Measurements from ENCODE around the gene CNTNAP2.

The CNTNAP2 gene

DNA sequence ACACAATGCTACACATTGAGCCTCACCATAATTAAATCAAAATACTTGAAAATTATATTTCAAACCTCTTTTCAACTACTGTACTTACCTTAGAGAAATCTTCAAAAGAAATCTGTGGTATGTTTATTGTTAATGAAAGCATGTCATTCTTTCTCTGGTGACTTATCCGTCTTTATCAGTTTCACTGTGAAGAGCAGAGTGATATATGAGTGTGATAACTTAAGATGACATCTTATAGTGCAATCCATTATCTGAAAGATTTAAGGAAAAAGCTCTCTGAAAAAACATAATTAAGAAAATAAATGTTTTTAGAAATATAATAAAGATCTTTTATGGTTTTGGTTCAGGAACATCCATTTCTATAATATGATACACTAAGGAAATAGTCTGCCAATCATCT is 1562.3 kb downstream of the CNTNAP2 start:
- no peak overlapping the region for H3K27ac ChIP-seq
- no peak overlapping the region for H3K4me3 ChIP-seq
- DNase-seq (ENCODE audit: low spot score): no peak
- TF ChIP-seq CTCF (IDR thresholded peaks at IDR 0.05): no peak

DNA sequence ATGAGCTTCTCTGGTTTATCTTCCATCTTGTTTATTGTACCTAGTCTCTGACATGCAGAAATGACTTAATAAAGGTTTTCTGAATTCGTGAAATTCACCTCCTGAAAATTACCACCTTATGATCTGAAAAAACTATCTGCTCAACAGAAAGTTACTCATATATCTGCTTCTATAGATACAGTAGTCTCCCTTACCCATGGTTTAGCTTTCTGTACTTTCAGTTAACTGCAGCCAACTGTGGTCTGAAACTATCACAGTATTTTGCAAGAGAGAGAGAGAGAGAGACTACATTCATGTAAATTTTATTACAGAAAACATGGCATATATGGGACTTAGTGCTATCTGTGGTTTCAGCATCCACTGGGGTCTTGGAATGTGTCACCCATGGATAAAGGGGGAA is 1564.9 kb downstream of the CNTNAP2 start:
- Histone ChIP-seq H3K4me3 (no peak overlapping the region), H3K27ac (no peak overlapping the region)
- no peak for TF ChIP-seq CTCF (IDR thresholded peaks at IDR 0.05)
- no peak for DNase-seq (ENCODE audit: low spot score)

GRCh38 chr7:147700702-147701101 is 1584.1 kb downstream of the CNTNAP2 start:
- Histone ChIP-seq H3K27ac (no peak overlapping the region), H3K4me3 (no peak overlapping the region)
- no peak for TF ChIP-seq CTCF (IDR thresholded peaks at IDR 0.05)
- no peak for DNase-seq (ENCODE audit: low spot score)

- DNase-seq (ENCODE audit: low spot score): no peak
- no peak for TF ChIP-seq CTCF (IDR thresholded peaks at IDR 0.05)
- H3K4me3 ChIP-seq: no peak overlapping the region
- no peak overlapping the region for H3K27ac ChIP-seq
Measured at GRCh38 chr7:147707926-147708325, 1591.3 kb downstream of the CNTNAP2 start.

DNA sequence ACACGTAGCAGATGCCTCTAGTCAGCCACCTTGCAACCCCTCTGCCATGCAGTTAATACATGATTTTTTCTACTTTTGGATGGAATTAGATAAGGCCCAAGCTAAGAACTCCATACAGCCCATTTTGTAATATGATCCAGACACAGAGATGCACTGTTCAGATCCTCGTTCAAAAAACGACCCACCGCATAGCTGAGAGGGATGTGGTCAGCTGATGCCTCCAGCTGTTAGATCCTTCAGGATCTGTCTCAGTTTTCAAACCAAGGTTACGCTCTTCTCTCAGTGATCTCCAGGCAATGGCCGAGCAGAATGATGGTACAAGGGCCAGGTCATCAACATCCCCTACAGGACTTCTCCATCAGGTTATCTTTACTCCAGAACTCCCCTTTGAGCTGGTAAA is 1592.3 kb downstream of the CNTNAP2 start:
- Histone ChIP-seq H3K27ac (no peak overlapping the region), H3K4me3 (no peak overlapping the region)
- TF ChIP-seq CTCF (IDR thresholded peaks at IDR 0.05): no peak
- DNase-seq (ENCODE audit: low spot score): no peak

GRCh38 chr7:147711447-147711846 is 1594.8 kb downstream of the CNTNAP2 start:
- Histone ChIP-seq H3K4me3 (no peak overlapping the region), H3K27ac (no peak overlapping the region)
- DNase-seq (ENCODE audit: low spot score): no peak
- no peak for TF ChIP-seq CTCF (IDR thresholded peaks at IDR 0.05)

DNA sequence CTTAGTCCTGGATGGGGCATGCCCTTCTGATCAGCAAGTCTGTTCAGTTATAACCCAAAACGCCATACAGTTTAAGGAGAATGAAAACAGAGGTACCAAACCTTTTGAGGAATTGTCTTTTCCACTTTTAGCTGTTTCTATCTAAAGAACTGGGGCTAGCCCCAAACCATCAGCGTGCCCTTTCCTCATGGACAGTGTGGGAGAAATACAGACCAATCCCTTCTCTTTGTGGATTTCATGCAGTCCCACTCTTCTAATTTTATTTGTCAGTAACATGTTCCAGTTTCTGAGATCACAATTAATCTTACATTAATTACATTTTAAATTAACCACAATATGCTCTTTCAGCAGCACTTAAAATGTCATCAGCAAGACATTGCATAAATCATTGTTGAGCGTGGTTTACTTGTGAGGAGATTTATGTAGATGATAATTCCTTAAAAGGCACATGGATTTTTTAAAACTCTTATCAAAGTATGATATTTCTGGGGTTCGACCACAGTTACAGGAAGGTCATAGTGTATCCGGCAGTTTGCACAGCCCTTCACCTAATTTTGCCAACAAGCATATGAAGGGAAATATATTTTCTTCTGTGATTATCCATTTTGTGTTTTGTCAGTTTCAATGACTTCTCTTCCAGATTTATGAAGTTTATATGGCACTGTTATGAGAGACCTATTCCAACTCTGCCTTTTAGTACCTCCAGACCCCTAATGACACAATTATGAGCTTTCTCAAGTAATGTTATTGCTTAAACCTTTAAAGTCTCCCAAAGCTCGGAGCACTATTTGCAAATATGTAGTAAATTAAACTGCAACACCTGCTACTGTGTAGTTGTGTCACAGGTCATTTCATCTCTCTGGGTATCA is 1605.6 kb downstream of the CNTNAP2 start:
- no peak for TF ChIP-seq CTCF (IDR thresholded peaks at IDR 0.05)
- H3K4me3 ChIP-seq: no peak overlapping the region
- no peak for DNase-seq (ENCODE audit: low spot score)
- no peak overlapping the region for H3K27ac ChIP-seq

All from coronary artery (tissue), 2 donors.